Large intestine (tissue), 3 donors: Measurements from ENCODE around the gene SLC22A9. TPM values are rescaled to one million over a fixed set of nuclear protein-coding genes. Genes with fewer than 3 reads are reported as not detected.

Experiments
- DNase-seq, 2 donors: peaks; one replicate each; pipeline versions ENCODE4 v3.0.0 to v3.0.0-alpha.2; 2013
- H3K27ac ChIP-seq: one replicate; pipeline ENCODE4 v1.5.1; 2013; ENCODE audit warnings: low read length
- H3K27me3 ChIP-seq: 2 replicates; pipeline ENCODE4 v1.6.1; 2013; ENCODE audit warnings: low read length; ENCODE audit not compliant: control insufficient read depth, insufficient read depth
- H3K36me3 ChIP-seq: 2 replicates; pipeline ENCODE4 v1.6.1; 2013; ENCODE audit warnings: low read length; ENCODE audit not compliant: control insufficient read depth, insufficient read depth
- H3K4me1 ChIP-seq: one replicate; pipeline ENCODE4 v1.6.1; 2013; ENCODE audit warnings: low read length; ENCODE audit not compliant: control insufficient read depth, insufficient read depth
- H3K4me3 ChIP-seq: one replicate; pipeline ENCODE4 v1.5.1; 2013; ENCODE audit warnings: low read length
- H3K9me3 ChIP-seq: one replicate; pipeline ENCODE4 v1.6.1; 2013; ENCODE audit warnings: mild to moderate bottlenecking, low read depth, low read length, moderate library complexity; ENCODE audit not compliant: control insufficient read depth
- WGBS: methylation state at CpG from one replicate; pipeline ENCODE4 v1.1.5; 2013; ENCODE audit warnings: low lambda C conversion rate; ENCODE audit not compliant: insufficient coverage; 5-methylcytosine and 5-hydroxymethylcytosine counted together
- polyA plus RNA-seq: library from polyadenylated mRNA; unstranded; fragments of 120-200 nt; gene quantifications from one replicate; pipeline ENCODE4 v1.2.1, GENCODE V29; 2013

SLC22A9 gene
- polyA plus RNA-seq, 1 donor = 0.04 TPM

GRCh38 chr11:63443714-63444113, 74.1 kb downstream of the SLC22A9 start:
- WGBS = no CpG with 5 or more reads among the region's 1 CpG
- H3K4me1 ChIP-seq = no peaks in the 10 kb centered on the region
- DNase-seq = no peak
- H3K27ac ChIP-seq = no peak overlapping the region
- H3K4me3 ChIP-seq = no peak overlapping the region
- no peaks in the 10 kb centered on the region for H3K36me3 ChIP-seq
- no peaks in the 10 kb centered on the region for H3K27me3 ChIP-seq
- H3K9me3 ChIP-seq = no peaks in the 10 kb centered on the region

GRCh38 chr11:63444160-63444559, 74.6 kb downstream of the SLC22A9 start:
- Histone ChIP-seq H3K4me1 (no peaks in the 10 kb centered on the region), H3K4me3 (no peak overlapping the region), H3K27me3 (no peaks in the 10 kb centered on the region), H3K27ac (no peak overlapping the region), H3K9me3 (no peaks in the 10 kb centered on the region), H3K36me3 (no peaks in the 10 kb centered on the region)
- DNase-seq = no peak
- no CpG with 5 or more reads among the region's 2 CpGs for WGBS

- Histone ChIP-seq H3K9me3 (no peaks in the 10 kb centered on the region), H3K27ac (no peak overlapping the region)
- WGBS = 88% methylated on average over 2 of the region's 2 CpGs
Measured at GRCh38 chr11:63445118-63445517, 75.5 kb downstream of the SLC22A9 start.

GRCh38 chr11:63445720-63446119, 76.1 kb downstream of the SLC22A9 start:
- Histone ChIP-seq H3K4me3 (no peak overlapping the region), H3K4me1 (no peaks in the 10 kb centered on the region), H3K9me3 (no peaks in the 10 kb centered on the region), H3K27me3 (no peaks in the 10 kb centered on the region), H3K36me3 (no peaks in the 10 kb centered on the region), H3K27ac (no peak overlapping the region)
- DNase-seq = no peak

More at GRCh38 chr11:63445118-63445517, 75.5 kb downstream of the SLC22A9 start:
- Histone ChIP-seq H3K4me3 (no peak overlapping the region), H3K36me3 (no peaks in the 10 kb centered on the region), H3K4me1 (no peaks in the 10 kb centered on the region), H3K27me3 (no peaks in the 10 kb centered on the region)
- DNase-seq = no peak

- Histone ChIP-seq H3K27me3 (no peaks in the 10 kb centered on the region), H3K36me3 (no peaks in the 10 kb centered on the region), H3K27ac (no peak overlapping the region), H3K4me3 (no peak overlapping the region), H3K4me1 (no peaks in the 10 kb centered on the region), H3K9me3 (no peaks in the 10 kb centered on the region)
- WGBS = no CpG with 5 or more reads among the region's 1 CpG
- DNase-seq = no peak
Measured at GRCh38 chr11:63448646-63449045, 79.1 kb downstream of the SLC22A9 start.

- WGBS = no CpG with 5 or more reads among the region's 6 CpGs
- Histone ChIP-seq H3K4me3 (no peak overlapping the region), H3K27me3 (peaks cover 4% of the 10 kb centered on the region), H3K27ac (no peak overlapping the region), H3K36me3 (no peaks in the 10 kb centered on the region), H3K9me3 (no peaks in the 10 kb centered on the region), H3K4me1 (no peaks in the 10 kb centered on the region)
- no peak for DNase-seq
Measured at GRCh38 chr11:63459586-63459985, 90.0 kb downstream of the SLC22A9 start.

Other genes with a start within 250 kb of the SLC22A9 start
- gene SLC22A24, start 225.6 kb upstream of the SLC22A9 start, polyA plus RNA-seq = not detected
- gene SLC22A25, start 126.2 kb upstream of the SLC22A9 start, polyA plus RNA-seq = 0.01 TPM
- 0.78 TPM for gene PLAAT5, start 121.4 kb downstream of the SLC22A9 start, polyA plus RNA-seq
- 0.13 TPM for gene LGALS12, start 136.3 kb downstream of the SLC22A9 start, polyA plus RNA-seq
- gene PLAAT4, start 167.0 kb downstream of the SLC22A9 start, polyA plus RNA-seq = 20.3 TPM
- 0.12 TPM for gene PLAAT2, start 193.6 kb downstream of the SLC22A9 start, polyA plus RNA-seq
- 5.9 TPM for gene PLAAT3, start 244.6 kb downstream of the SLC22A9 start, polyA plus RNA-seq